GM18951 (cell line): ENCODE results near the gene KLHL30.

ENCODE experiments used
- POLR2A ChIP-seq: IDR thresholded peaks from 4 replicates; pipeline ENCODE4 v1.6.1; 2011; ENCODE audit warnings: mild to moderate bottlenecking; ENCODE audit not compliant: insufficient read length, insufficient read depth; ENCODE audit errors: extremely low read depth
- in situ Hi-C: fragments of 300-500 bp; cut with MboI; formaldehyde crosslinking; loops from one replicate; pipeline ENCODE4 v1.12.0; 2022; ENCODE audit warnings: low sequenced_read_pairs, mixed read lengths, inconsistent platforms; ENCODE audit not compliant: unreplicated experiment

Gene KLHL30, protein sequence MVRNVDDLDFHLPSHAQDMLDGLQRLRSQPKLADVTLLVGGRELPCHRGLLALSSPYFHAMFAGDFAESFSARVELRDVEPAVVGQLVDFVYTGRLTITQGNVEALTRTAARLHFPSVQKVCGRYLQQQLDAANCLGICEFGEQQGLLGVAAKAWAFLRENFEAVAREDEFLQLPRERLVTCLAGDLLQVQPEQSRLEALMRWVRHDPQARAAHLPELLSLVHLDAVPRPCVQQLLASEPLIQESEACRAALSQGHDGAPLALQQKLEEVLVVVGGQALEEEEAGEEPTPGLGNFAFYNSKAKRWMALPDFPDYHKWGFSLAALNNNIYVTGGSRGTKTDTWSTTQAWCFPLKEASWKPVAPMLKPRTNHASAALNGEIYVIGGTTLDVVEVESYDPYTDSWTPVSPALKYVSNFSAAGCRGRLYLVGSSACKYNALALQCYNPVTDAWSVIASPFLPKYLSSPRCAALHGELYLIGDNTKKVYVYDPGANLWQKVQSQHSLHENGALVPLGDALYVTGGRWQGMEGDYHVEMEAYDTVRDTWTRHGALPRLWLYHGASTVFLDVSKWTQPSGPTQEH

DNA sequence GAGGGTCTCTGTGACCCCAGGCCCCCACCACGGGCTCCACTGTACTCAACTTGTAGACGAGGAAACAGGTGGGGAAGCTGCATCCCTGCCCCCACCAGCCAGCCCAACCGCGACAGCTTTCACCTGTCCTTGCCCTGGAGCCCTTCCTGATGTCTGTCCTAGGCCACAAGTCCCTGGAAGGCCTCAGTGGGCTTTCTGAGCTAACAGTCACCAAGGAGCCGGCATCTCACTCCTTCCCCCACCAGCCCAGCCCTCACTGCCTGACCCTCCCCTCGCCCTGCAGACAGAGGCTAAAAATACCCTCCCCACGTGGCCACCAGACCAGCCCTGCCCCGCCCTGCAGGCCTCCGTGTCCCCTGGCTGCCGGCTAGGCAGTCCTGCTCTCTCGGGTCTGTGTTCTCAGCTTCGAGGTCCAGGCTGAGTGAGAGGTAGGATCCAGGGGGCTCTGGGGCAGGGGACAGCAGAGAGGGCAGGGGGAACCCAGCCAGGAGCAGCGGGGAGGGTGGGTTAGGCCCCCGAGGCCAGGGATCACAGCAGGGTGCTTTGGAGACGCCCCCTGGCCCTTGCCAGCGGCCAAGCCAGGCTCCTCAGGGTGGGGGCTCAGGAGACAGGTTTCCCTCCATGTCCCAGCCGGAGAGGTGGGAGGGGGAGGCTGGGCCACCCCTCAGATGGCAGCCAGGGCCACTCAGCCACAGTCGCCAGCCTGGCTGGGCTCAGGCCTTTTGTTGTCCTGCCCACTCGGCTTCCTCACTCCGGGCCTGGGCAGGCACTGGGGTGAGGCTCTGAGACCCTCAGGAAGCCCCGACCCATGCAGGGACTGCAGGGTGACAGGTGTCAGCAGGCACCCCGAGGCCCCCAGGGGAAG, at the start of gene KLHL30:
TSS of gene KLHL30 (plus strand) at position 338 of the 865 bp plus-strand sequence. CDS start 2,087 bp downstream, outside the sequence.
- no peak for TF ChIP-seq POLR2A

DNA sequence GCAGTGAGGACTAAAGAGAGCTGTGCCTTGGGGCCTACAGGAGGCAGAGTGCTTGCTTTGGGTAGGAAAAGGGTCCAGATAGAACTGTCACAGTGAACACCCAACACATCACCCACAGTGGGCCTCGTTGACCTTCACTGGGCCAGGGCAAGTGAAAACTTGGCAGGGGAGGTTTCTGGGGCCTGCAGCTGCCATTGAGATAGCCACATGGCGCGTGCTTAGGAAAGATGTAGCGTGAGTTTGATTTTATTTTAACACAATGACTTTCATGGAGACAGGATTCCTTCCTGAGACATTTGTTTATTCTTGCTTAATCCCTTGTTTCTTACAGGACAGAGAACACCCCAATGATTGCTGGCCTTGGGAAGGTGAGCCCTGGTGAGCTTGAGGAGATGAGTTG, 47.6 kb upstream of the KLHL30 start:
- TF ChIP-seq POLR2A, result no peak
- in situ Hi-C loops, result no loop called here

More for the DNA sequence above, at the start of gene KLHL30:
- in situ Hi-C loops, result no loop called here

DNA sequence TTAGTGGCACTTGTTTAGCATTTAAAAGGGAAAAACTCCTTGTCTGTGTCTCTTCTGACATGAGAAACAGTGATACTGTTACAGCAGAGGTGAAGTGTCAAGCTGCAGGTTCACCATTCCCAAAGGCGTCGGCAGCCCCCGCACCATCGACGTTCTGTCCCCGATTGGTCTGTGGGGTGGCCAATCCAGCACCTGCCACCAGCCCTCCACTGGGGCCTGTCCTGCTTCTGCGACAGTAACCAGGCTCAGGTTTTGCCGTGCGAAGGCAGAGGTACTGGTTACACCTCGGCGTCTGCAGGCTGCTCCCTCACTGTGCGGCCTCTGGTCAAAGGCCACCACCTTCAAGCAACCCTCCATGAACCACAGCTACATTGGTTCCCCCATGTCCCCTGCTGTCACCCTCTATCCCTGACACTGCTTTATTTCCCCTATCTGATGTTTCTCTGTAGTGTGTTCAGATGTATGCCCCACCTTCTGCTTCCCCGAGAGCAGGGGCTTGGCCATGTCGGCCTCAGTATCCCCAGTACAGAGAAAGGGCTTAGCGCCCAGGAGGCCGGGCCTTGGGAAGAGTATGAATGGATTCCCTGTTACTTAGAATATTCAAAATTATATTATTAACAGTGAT, 46.9 kb upstream of the KLHL30 start:
- no peak for TF ChIP-seq POLR2A
- in situ Hi-C loops, result no loop called here

DNA sequence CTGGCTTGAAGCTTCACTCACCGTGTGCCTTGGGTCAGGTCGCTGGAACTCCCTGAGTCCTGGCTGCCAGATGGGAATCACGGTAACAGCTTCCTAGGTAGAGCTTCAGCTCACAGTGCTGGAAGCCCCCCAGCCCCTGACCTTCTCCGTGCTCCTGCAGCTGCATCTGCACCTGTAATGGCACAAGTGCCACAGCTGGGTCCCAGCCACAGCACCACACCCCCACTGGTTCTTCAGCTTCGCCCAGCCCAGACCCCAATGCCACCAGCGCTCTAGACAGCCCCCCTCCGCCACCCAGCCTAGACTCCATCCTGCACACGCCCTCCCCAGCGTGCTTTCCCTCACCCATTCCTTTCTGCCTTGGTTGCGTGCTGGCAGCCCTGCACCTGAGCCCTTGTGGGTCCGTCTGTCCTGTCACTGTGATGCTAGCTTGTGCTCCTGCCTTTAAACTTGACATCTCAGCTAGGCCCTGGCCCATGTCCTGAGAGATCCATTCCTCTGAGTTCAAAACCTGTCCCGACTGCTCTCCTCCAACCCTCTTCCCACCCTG, 45.9 kb upstream of the KLHL30 start:
- TF ChIP-seq POLR2A, result no peak
- in situ Hi-C loops, result no loop called here

DNA sequence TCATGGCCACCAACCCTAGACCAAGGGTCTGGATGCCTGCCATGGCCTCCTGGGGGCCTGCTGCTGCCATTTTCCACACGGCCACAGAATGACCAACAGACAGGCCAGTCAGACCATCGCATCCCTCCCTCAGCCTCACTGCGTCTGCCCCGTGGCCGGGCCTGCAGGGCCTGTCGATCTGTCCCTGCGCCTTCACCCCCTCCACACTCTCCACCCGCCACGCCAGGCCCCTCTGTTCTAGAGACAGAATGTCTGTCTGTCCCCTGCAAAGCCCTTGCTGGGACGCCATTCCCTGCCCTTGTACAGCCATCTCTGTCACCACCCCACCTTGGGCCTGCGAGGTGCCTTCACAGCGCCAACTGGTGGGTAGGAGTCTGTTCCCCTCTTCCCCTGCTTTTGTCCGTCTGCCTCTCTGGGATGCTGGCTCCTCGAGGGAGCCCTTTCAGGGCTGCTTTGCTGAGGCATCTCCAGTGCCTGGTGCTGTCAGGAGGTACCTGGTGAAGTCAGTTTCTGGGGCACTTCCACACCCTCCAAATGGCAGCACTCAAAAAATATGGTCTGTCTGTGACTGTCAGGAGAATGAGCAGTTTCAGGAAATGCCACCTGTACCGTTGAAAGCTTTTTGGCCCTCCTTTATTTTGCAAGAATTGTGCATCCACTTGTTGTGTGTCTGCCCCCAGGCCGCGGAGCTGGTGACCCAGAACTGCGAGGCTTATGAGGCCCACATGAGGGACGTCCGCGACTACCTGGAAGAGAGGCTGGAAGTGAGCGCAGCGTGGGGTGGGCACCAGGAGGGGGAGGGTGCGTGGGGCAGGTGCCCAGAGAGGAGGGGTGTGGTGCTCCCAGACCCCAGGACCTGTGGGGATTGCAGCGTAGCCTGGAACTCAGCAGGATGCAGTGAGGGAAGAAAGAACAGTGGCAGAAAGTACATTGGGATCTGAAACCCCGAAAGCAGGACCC, 45.0 kb upstream of the KLHL30 start:
- in situ Hi-C loops, result no loop called here
- TF ChIP-seq POLR2A, result peak; percentile 13

DNA sequence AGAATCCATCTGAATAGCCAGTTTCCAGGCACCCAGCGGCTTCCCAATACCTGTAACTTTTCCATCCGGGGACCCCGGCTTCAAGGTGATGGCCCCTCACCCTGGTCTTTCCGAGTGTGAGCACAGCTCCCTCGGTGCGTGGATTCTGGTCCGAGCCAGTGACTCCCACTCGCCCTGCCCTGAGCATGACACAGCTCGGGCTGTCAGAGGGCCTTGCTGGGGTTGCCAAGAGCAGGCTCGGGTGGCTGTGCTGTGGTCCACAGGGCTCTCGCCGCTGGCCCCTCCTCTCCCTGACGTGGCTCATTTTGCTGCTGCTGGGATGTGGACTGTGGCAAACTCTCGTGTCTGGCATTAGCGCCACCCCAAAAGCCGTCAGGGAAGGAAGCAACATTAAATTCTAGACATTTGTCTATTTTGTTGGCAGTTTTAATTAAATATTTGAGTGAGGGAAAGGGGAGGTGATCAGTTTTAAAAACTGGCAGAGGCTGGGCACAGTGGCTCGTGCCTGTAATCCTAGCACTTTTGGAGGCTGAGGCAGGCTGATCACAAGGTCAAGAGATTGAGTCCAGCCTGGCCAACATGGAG, 43.9 kb upstream of the KLHL30 start:
- no peak for TF ChIP-seq POLR2A
- in situ Hi-C loops, result no loop called here

DNA sequence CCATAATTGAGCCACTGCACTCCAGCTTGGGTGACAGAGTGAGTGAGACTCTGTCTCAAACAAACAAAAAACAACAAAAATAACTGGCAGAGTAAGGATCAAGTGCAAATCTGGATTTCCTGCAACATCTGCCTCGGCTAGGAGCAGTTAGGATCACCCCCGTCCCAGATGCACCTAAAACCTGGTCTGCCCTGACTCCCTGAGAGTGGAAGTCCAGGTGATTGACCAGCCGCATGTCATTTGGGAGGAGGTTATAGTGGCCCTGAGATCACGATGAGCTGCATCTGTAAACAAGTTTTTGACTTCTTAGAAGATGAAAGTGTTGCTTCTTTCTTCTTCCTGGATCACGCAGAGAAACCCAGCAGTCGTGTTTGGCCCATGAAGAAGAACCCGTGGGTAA, 43.3 kb upstream of the KLHL30 start:
- no peak for TF ChIP-seq POLR2A
- in situ Hi-C loops, result no loop called here

DNA sequence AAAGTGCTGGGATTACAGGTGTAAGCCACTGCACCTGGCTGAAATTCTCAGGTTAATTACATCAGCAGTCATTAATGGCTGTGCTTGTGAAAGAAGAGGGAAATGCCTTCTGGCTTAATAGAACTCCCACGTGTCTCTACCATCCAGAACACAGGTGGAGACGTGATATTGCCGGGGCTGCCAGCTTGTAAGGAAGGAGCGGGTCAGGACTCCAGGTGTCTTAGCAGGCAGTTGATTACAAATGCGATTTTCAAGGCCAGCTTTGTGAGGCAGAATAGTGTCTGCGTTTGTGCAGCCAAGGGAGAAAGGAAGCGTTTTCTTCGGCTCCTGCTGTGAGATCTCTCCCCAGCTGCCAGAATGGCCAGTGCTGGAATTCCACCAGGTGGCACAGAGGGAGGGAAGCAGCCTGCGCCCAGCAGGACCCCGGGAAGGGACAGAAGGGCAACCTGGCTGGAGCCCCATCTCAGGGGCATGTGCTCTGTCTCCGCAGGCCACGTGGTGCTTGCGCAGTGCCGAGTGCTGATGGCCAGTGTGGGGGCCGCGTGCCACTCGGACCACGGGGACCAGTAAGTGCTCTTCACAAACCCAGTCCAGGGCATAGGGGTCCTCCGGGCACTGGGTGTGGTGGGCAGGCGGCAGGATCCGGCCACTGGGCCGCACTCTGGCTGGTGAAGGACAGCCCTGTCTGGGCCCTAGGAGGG, 42.0 kb upstream of the KLHL30 start:
- no peak for TF ChIP-seq POLR2A
- in situ Hi-C loops, result no loop called here

DNA sequence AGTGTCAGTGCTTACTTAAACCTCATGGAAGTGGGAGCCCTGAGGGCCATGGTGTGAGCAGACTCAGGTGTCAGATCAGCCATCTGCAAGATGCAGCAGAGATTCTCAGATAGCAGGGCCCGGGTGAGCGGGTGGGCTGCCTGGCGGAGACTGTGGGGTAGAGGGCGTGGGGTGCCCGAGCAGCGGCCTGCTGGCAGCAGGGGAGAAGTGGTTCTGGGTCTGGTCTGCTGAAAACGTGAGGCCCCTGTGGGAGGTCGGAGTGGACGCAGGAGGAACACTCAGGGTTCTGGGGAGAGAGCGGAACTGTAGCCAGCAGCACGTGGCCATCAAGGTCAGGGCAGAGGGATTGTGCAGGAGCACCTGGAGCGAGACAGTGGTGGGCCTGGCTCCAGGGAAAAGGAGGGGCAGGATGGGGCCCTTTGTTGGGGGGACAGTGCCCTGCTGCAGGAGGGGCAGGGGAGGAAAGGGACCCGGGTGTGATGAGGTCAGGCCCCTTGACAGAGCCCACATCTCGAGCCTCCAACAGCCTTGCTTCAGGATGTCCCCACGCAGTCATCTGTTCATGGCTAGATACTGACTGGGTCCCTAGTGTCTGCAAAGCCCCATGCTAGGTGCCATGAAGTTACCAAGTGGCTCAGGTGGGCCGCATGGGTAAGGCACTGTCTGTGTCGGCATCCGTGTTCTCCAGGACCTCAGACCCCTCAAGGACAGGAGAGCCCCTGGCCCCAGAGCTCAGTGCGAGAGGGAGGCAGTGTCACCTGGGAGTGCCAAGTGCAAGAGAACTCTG, 41.1 kb upstream of the KLHL30 start:
- in situ Hi-C loops, result no loop called here
- no peak for TF ChIP-seq POLR2A
